ENCODE results near the gene TCERG1L.
"Not testable (repeated sequence)": the region's sequence is repeated elsewhere in the genome, so short reads cannot be mapped to it uniquely, and the experiment has no call there.

The TCERG1L gene

GRCh38 chr10:131160219-131160875, 151.2 kb downstream of the TCERG1L start:
- DNase-seq: no peak

DNA sequence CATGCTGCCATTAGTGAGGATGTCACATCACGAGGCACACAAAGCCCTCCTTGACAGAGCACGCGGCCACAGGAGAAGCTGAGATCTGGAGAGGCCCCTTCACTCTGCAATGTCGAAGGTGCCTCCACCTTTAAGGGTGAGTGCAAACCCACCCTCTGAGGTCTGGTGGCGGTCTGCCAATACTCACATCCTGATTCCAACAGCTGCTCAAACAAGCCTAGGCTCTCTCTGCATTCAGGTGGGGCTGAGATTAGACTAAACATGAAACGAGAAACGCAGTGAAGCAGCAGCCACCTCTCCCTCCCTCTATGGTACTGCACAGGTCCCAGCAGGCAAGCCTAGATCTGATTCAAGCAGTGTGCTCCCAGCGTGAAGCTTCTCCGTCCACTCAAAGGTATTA, 151.8 kb downstream of the TCERG1L start:
- DNase-seq: no peak

GRCh38 chr10:131158695-131159094, 152.8 kb downstream of the TCERG1L start:
- no peak for DNase-seq

DNA sequence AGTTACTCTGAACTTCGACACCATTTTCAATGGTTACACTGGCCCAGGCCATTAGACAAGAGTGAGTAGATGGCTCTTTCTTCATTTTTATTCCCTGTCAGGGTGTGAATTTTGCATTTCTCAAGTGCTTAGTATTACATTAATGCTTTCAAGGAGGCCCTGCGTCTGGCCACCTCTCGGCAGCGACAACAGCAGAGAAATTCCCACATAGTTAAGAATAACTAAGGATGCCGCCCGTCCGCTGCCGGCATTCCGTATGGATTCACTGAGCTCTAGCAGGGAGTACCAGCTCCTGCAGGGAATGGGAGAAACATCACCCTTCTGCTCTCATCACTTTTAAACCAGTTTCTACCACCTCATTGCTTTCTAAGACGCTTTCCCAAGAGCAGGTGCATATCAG, 153.6 kb downstream of the TCERG1L start:
- no peak for DNase-seq

DNA sequence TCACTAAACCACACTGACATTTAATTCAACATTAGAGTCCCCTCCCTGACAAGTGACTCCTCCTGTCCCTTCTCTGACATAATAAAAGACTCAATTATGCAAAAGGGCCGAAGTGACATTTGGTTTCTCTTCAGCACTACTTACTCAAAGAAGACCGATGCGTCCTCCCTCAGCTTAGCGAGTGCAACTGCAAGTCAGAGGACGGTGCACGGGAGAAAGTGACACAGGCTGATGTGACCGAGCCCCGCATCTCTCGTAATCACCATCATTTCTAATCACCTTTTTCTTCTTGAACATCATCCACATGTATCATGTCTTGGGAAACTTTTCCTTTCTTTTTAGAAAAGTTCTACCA, 155.7 kb downstream of the TCERG1L start:
- no peak for DNase-seq

DNA sequence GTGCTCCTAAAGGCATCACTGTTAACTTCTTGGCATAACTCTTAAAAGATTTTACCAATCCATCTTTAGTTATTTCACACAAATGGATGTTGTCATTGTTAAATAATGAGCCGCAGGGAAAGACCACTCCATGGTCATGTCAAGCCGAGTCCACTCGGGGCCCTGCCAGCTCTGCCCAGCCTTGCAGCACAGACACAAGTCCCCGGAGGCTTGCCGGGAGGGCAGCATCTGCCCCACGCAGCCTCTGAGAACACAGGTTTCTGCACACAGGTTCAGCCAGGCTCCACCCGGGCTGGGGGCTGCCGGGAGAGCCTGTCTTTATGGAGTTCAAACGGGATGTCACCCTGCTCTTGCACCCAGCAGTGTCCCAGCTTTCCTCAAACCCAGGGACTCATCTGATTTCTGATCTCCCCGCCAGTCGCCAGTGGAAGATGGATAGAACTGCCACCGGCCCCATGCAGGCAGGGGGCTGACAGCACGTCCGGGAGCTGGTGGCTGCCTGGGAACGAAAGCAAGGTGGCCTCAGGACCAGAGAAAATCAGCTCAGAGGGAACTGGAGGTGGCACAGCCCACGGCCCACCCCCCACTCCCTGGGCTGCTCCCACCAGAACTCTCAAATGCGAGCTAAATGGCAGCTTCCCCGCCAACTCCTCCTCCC, 156.2 kb downstream of the TCERG1L start:
- DNase-seq: no peak

GRCh38 chr10:131154306-131155025, 157.1 kb downstream of the TCERG1L start:
- DNase-seq: no peak

GRCh38 chr10:131152456-131152855, 159.1 kb downstream of the TCERG1L start:
- DNase-seq: not testable (repeated sequence)

- DNase-seq: no peak
Observed at GRCh38 chr10:131150126-131150525, 161.4 kb downstream of the TCERG1L start.

- DNase-seq: no peak
Observed at GRCh38 chr10:131149586-131149985, 161.9 kb downstream of the TCERG1L start.

- DNase-seq: no peak
Observed at GRCh38 chr10:131149111-131149510, 162.4 kb downstream of the TCERG1L start.

- DNase-seq: no peak
Observed at GRCh38 chr10:131148270-131148669, 163.3 kb downstream of the TCERG1L start.

GRCh38 chr10:131147301-131147975, 164.1 kb downstream of the TCERG1L start:
- no peak for DNase-seq

DNA sequence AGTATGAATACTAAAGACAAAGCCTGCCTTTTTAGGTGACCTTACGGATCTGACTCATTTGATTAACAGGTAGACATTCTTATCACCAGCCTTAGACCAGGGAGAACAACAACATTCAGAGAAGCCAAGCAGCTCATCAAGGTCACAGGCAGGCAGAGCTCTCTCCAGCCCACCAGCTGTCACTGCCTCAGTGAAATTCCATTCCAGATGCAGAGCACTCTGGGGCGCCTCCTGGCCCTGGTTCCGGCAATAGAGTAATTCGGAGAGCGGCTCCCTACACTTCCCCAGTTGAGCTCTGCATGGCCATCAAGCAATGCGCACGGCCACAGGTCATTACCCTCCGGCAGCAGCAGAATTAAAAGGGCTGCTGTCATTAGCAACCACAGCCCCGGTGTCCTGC, 164.7 kb downstream of the TCERG1L start:
- DNase-seq: no peak

DNA sequence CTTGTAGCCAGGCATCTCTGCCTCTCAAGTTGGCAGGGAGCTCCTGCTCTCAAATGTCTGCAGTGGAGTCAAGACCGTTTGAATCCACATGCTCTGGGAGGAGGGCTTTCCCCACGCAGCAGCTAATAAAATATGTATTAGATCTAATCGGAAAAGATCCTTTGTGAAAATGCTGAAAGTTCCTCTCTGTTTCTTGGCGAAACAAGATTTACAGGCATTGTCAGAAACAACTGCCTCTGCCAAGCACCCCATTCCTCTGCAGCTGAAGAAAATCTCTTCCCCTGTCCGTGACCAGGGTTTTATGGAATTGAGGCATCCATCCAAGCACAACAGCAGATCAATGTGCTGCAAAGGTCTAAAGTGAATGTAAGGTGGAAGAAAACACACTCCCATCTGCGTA, 165.8 kb downstream of the TCERG1L start:
- no peak for DNase-seq

- no peak for DNase-seq
Observed at GRCh38 chr10:131144711-131145375, 166.7 kb downstream of the TCERG1L start.

DNA sequence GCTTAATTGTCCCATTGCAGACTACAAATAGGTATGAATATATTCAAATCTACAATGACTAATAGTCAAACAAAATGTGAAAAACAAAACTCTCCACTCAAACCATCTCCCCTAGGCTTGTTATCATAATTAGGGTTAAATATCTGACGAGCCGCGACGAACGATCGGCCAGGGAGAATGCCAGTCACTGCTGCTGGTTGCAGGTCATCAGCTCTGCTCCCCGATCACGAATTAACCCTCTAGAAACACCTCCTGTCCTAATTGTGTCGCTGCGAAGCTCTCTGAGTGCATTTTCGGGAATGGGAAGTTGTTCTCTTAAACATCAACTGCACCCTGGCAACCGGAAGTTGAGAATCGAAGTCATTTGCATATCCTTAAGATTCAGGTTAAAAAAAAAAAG, 167.3 kb downstream of the TCERG1L start:
- DNase-seq: no peak

DNA sequence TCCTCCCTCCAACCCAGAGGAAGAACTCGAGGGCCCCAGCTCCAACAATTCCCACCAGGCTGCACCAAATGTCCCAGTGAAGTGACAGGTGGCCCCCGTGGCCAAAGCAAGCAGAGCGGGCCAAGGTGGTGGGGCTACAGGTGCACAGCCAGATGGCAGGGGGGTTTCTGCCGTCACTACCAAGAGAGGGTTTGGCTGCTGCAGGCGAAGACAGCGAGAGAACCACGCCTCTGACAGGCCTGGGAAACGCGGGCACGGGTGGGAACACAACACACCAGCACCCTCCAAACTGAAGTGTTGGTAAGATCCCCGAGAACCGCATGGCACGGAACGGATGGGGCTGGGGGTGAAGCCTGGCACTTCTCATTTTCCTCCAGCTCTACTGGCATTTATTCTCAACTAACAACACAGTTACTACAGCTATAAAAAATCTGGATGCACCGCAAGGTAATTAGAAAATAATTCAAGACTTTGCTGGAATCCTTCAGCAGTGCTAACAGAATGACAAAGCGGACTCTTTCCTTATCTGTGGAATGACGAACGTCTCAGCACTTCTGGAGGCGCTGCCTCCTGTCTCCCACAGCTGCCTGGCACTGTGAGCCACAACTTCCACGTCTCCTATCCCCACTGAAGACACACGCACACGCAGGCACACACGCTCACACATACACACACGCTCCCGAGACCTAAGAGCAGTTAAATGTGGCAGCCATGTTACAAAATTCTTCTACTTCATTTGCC, 167.9 kb downstream of the TCERG1L start:
- no peak for DNase-seq

DNA sequence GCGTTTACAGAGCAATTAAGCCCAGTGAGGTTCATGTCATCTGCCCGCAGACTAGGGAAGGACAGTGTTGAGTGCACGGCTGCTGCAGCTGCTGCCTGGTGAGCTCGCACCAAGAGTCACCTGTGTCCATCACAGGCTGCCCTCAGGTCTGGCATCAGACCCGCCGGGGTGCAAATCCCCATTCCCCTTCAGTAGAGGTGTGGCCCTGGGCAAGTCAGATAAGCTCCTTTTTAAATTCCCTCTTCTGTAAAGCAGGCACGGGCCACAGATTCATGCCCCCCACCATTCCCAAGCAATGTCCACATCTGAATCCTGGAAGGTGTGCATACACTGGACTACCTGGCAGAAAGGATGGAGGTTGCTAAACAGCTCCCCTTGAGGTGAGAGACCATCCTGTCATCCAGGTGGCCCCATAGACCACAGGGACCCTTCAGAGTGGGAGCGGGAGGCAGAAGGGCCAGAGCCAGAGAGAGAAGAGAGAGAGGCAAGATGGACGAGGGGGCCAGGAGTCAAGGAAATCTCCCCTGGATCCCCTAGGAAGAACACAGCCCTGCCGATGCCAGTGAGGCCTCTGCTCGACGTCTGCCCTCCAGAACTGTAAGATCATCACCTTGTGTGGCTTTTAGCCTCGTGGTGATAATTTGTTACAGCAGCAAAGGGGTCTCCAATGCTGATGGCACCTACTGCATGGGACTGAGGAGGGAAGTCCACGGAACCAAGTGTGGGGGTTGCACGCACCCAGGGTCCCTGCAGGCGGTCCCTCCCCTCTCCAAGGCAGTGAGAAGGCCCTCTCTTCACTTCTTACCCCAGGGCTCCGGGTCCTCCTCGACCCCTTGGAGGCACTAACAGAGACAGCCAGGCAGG, 168.8 kb downstream of the TCERG1L start:
- DNase-seq: no peak

DNA sequence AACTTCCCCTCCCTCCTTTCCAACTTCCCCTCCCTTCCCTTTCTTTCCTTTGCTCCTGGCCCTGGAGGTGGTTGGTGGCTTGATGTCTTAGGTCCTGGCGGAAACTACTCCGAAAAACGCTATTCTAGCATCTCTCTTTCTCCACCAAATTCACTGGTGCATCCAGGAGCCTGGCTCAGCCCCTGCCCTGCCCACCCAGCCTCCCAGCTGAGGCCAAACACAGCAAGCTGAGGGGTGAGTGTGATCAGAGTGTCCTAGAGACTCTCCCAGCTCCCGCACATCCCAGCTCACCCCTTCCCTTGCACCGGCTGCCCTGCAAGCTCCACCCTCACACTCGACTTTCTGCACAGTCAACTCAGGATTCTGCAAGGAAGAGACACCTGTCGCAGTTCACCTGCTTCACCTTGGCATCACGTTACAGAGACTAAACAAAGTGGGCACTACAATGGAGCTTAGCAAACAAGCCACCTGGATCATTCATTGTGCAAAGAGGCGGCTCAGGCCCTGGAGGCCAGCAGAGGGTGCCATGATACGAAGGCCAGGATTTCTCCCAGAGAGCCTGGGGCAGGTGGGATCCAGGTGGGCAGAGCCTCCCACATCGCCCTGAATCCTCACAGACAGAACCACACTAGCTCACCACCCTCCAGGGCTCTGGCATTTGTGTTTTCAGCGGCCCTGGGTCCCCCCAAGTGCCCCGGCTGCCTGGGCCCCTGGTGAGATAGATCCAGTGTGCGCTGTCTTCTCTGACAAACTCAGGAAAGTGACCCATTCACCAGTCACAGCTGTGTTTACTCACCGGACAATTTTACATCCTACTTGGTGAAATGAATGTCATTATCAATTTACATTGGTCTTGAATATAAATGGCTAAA, 169.6 kb downstream of the TCERG1L start:
- DNase-seq: peak; percentile 78
